Measurements from ENCODE around the gene IQSEC3. TPM values are rescaled to one million over a fixed set of nuclear protein-coding genes. Genes with fewer than 3 reads are reported as not detected.

Gene IQSEC3
- total RNA-seq, 1 experiment from 2014 or later, result 0.55 TPM

DNA sequence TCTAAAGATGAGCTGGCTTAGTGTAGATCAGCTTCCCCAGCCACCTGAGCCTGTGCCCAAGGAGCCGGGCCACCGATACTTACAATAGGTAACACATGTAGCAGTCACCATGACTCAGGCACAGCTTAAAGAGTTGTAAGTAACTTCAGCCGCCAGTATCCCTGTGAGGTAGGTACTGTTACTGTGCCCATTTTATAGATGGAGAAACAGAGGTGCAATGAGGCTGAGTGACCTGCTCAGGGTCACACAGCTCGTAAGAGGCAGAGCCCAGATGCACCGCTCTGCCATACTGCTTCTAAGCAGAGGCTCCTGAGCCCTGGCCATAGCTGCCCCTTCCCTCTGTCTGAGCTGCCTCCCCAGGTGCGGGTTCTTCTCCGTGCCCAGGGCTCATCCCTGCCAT lies 58.5 kb downstream of the IQSEC3 start:
- no peak overlapping the region for H3K14ac ChIP-seq (ENCODE audit: insufficient read depth, low read length)
- no peak overlapping the region for H3K56ac ChIP-seq (ENCODE audit: insufficient read length, low read depth, low read length)
- Mint-ChIP-seq H3K4me1 (peaks cover 0 to 9% of the 10 kb centered on the region in 2 experiments; a peak in 2 of 4 replicates), H3K4me3 (no peak overlapping the region), H3K36me3 (ENCODE audit: insufficient read depth in 1 of 3, low read depth in 3 of 3) (no peaks in the 10 kb centered on the region), H3K27ac (no peak overlapping the region), H3K9me3 (no peaks in the 10 kb centered on the region; a peak in 1 of 5 replicates), H3K27me3 (ENCODE audit: low read depth) (peaks cover 2% of the 10 kb centered on the region)
- no peak overlapping the region for H2AK5ac ChIP-seq (ENCODE audit: insufficient read length, low read length)
- H3K79me2 ChIP-seq (ENCODE audit: insufficient read depth, low read length), result no peaks in the 10 kb centered on the region
- H3K23ac ChIP-seq (ENCODE audit: insufficient read length, low read depth, low read length), result no peak overlapping the region
- no peak overlapping the region for H3K18ac ChIP-seq (ENCODE audit: insufficient read length, low read depth, low read length)
- H4K8ac ChIP-seq (replicated peaks; ENCODE audit: insufficient read length, low read depth, low read length), result no peak overlapping the region
- no peak overlapping the region for H2BK120ac ChIP-seq (ENCODE audit: low read depth, low read length, poor library complexity, severe bottlenecking)
- H2BK12ac ChIP-seq (ENCODE audit: insufficient read length, low read depth, low read length), result no peak overlapping the region
- no peak overlapping the region for H3K9ac ChIP-seq (ENCODE audit: extremely low read depth, insufficient read length, low read length)
- H2BK5ac ChIP-seq (ENCODE audit: insufficient read length, low read length), result no peak overlapping the region
- H4K5ac ChIP-seq (ENCODE audit: insufficient read length, low read depth, low read length), result no peak overlapping the region
- no peak overlapping the region for H2AFZ ChIP-seq (ENCODE audit: low read length)
- TF ChIP-seq, protein P1, sequence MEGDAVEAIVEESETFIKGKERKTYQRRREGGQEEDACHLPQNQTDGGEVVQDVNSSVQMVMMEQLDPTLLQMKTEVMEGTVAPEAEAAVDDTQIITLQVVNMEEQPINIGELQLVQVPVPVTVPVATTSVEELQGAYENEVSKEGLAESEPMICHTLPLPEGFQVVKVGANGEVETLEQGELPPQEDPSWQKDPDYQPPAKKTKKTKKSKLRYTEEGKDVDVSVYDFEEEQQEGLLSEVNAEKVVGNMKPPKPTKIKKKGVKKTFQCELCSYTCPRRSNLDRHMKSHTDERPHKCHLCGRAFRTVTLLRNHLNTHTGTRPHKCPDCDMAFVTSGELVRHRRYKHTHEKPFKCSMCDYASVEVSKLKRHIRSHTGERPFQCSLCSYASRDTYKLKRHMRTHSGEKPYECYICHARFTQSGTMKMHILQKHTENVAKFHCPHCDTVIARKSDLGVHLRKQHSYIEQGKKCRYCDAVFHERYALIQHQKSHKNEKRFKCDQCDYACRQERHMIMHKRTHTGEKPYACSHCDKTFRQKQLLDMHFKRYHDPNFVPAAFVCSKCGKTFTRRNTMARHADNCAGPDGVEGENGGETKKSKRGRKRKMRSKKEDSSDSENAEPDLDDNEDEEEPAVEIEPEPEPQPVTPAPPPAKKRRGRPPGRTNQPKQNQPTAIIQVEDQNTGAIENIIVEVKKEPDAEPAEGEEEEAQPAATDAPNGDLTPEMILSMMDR (conservative IDR thresholded peaks at IDR 0.05), result no peak
- H3K4me2 ChIP-seq (ENCODE audit: insufficient read depth, insufficient read length, low read length), result no peak overlapping the region
- H3K27ac ChIP-seq (ENCODE audit: insufficient read length, low read depth, low read length), result no peak overlapping the region
- no peaks in the 10 kb centered on the region for H4K20me1 ChIP-seq (ENCODE audit: control insufficient read depth, insufficient read depth, insufficient read length)
- H3K27me3 ChIP-seq (ENCODE audit: insufficient read depth, low read length), result no peaks in the 10 kb centered on the region
- H3K23me2 ChIP-seq (ENCODE audit: insufficient read length, low read depth, low read length, poor library complexity, severe bottlenecking), result no peaks in the 10 kb centered on the region
- no peak overlapping the region for H2BK20ac ChIP-seq (ENCODE audit: low read depth, low read length, poor library complexity, severe bottlenecking)
- no peak overlapping the region for H3K4ac ChIP-seq (ENCODE audit: low read depth, low read length)
- no peaks in the 10 kb centered on the region for H3K9me3 ChIP-seq (ENCODE audit: control insufficient read depth, low read depth, low read length)
- no peak overlapping the region for H3T11ph ChIP-seq (ENCODE audit: low read length)
- no peak for DNase-seq
- WGBS (ENCODE audit: extremely low coverage, insufficient read length, low lambda C conversion rate), result no CpG with 5 or more reads among the region's 7 CpGs
- H3K4me1 ChIP-seq (ENCODE audit: insufficient read depth, low read length), result no peaks in the 10 kb centered on the region
- H3K79me1 ChIP-seq (ENCODE audit: insufficient read depth, low read depth, low read length, poor library complexity, severe bottlenecking), result no peaks in the 10 kb centered on the region
- no peak overlapping the region for H2BK15ac ChIP-seq (ENCODE audit: low read depth, low read length)
- no peak overlapping the region for H4K91ac ChIP-seq (ENCODE audit: insufficient read length, low read depth, low read length)

Measured in H9 (cell line).